OCI-M1 (cell line): ENCODE data around the gene ACOT11.
A peak's percentile ranks its signal among the peaks of the same experiment; 100 is the strongest.
"Not testable (repeated sequence)": the region's sequence is repeated elsewhere in the genome, so short reads cannot be mapped to it uniquely, and the experiment has no call there.

Experiments used
- DNase-seq: peaks from one replicate; lab custom pipeline; 2025; lab: John Stamatoyannopoulos, UW

ACOT11 gene

DNA sequence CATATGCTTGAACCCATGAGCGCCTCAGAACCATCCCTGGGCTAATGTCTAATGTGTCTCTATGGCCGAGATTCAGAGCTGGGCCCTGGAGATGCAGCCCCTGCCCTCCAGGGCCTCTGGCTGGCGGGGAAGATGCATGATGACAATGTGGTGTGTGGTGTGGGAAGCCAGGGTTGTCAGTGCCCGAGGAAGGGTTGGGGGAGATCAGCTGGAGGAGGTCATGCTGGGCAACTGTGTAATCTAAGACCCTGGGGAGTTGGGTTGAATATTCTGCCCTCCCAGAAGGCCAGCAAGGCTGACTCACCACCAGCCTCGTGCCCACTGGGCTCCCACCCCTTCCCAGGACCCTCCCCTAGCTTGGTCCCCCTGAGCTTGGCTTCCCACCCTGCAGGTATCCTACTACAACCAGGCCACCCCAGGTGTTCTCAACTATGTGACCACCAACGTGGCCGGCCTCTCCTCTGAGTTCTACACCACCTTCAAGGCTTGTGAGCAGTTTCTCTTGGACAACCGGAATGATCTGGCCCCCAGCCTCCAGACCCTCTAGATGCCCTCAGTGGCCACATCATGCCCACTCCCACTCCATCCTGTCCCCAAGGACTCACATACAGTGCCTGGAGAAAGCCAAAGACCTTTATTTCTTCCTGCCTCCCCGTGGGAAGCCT is 60.7 kb downstream of the ACOT11 start:
- DNase-seq: no peak

DNA sequence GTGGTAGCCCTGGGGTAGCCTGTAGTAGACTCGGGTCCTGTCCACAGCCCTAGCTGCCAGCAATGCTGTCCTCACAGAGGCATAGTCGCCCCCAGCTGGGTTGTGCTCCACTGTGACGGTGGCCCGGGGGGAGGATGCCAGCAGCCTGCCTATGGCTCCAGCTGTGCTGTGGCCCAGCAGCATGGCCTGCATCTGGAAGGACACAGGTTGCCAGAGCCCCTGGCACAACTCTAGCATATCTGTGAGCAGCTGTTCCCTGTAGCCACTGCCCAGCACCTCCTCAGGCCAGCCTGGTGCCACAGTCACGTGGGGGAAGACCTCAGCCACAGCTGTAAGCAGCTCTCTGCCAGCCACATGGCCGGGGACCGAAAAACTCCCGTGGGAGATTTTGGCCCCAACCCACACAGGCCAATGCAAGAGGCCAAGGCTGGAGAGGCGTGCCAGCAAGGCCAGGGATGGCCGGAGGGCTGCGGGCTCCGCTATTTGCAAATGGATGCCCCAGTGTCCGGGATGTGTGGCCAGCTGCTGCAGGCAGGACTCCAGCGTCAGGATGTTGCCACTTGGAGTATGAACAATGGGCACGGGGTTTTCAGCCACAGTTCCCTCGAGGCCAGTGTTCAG is 61.4 kb downstream of the ACOT11 start:
- no peak for DNase-seq

DNA sequence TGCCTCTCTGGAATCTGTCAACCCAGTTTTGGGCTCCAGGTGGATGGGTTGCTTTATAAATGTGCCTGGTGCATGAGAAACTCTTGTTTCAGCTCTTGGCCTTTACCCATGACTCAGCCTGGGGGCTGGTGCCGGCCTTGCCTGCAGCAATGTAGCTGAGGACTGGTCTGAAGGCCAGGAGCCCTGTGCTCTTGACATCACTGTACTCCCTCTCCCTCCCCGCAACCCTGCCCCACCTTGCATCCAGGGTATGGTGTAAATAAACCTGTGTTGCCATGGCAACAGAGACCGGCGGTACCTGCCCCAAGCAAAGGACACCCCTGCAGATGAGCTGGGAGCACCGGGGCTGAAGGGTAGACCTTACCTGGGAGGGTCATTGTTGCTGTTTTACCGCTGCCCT is 62.0 kb downstream of the ACOT11 start:
- DNase-seq: no peak

DNA sequence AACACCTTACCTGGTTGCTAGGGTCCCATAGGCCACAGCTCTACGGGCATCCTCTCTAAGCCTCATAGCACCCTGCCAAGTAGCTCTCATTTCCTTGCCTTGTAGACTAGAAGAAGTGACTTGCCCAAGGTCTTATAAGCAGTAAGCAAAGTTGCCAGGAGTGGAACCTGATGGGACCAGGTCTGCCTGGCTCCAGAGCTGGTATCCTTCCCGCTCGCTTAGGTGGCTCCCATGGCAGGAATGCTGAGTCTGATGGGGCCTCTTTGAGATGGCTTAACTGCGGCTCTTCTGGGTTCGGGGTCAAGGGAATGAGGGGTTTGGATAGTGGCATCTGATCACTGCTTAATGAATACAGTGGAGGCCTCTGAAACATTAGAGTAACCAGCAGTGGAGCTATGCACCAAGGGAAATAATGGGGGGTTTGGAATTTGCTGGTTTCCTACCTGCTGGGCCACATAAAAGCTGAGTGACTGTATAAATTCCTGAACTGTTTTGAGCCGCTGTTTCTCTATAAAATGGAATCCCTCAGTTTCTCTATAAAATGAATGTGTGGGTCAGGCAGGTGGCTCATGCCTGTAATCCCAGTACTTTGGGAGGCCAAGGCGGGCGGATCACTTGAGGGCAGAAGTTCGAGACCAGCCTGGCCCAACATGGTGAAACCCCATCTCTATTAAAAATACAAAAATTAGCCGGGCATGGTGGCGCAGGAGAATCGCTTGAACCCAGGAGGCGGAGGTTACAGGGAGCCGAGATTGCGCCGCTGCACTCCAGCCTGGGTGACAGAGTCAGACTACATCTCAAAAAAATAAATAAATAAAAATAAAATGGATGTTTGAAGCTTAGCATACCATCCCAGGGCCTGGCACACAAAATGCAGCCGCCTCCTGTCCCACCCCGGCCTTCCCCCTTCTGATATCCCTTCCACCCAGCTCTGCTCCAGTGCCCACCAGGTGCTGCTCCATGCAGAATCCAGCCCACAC is 62.9 kb downstream of the ACOT11 start:
- DNase-seq: no peak

DNA sequence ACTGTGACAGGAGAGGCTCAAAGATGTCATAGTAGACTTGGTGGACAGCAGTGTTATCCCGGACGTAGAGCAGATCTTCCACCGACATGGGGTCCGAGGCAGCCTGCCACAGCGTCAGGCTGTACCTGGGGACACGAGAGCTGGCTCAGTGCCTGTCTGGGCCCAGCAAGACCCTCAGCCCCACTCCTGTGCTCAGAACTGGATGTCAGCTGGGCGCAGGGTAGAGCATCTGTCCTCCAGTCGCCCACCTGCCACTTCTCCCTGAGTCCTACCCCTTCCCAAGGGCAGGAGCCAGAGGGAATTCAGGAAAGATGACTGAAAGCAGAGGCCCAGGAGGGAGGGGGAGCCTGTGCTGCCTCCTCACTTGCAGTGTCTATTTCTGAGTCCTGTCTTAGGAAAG is 63.6 kb downstream of the ACOT11 start:
- no peak for DNase-seq

DNA sequence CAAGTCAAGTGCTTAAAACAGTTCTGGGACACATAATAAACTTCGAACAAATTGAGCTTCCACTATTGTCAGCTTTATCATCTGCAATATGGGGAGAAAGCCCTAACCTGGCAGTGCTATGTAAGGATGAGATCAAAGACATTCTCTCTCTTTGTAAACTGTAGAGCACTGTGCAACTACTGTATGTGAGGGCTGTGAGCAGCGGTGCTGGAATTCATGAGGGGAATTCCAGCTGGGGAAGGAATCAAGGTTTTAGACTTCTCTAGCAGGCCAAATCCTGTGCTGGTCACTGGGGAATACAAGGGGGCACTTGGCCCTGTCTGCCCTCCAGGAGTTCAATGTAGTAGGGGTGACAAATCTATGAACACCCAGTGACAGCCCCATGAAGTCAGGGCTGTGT is 66.0 kb downstream of the ACOT11 start:
- no peak for DNase-seq

DNA sequence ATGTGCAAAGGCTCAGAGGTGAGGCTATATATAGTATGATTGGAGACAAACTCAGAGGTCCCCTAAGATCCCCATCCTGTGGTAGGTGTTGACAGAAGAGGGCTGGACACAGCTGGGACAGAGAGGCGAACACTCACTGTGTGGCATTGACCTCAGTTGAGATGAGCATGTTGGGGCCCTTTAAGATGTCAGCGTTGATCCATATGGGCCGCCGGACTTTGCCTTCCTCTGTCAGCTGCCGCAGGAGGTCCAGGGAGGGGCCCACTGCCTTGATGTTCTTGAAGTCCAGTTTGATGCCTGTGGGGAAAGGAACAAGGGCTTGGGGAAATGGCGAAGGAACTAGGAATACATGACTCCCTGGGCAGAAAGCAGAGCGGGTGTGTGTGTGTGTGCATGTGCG is 66.5 kb downstream of the ACOT11 start:
- no peak for DNase-seq

DNA sequence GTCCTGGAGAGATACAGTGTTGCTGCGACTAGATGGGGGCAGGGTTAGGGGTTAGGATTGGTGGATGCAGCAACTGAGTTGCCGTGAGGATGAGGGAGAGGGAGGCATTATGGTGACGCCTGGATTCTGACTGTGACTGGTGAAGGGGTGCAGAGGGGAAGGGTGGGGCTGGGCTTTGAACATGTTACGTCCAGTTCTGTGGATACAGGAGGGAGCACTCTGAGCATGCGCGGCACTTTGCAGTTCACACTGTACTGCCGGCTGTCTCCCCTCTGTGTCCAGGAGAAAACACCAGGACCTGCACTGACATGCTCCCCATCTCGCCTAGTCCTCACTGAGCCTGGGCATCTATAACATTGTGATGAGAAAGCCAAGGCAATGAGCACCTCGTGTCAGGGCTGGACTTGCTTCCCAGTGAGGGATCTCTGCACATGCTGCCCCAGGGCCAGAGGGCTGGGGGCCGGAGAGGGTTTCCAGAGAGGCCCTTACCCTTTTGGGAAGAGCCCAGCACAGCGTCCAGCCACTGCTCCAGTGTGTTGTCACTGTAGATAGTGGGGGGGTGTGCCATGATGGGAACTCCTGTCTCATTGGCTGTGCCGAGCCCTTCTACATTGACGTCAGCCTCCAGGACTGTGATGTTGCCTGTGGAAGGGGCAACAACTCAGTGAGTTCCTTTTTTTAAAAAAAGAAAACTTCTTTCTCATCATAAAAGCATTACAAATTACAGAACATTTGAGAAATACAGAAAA is 67.7 kb downstream of the ACOT11 start:
- DNase-seq: no peak

DNA sequence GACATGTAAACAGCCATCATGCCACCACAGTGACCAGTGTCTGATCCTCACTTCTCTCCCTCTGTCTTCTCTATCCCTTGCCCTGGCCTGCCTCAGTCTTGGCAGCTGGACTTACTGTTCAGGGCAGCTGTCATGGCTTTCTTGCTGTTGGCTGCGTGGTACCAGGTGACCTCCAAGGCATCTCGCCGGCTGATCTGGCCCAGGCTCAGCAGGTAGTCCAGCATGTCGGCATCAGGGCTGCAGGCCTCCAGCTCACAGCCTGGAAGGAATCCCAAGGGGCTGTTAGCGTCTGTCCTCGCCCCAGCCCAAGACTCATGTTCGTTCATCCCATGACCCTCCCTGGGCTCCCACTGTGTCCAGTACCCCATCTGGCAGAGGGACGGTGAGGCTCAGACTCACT is 71.7 kb downstream of the ACOT11 start:
- DNase-seq: no peak

DNA sequence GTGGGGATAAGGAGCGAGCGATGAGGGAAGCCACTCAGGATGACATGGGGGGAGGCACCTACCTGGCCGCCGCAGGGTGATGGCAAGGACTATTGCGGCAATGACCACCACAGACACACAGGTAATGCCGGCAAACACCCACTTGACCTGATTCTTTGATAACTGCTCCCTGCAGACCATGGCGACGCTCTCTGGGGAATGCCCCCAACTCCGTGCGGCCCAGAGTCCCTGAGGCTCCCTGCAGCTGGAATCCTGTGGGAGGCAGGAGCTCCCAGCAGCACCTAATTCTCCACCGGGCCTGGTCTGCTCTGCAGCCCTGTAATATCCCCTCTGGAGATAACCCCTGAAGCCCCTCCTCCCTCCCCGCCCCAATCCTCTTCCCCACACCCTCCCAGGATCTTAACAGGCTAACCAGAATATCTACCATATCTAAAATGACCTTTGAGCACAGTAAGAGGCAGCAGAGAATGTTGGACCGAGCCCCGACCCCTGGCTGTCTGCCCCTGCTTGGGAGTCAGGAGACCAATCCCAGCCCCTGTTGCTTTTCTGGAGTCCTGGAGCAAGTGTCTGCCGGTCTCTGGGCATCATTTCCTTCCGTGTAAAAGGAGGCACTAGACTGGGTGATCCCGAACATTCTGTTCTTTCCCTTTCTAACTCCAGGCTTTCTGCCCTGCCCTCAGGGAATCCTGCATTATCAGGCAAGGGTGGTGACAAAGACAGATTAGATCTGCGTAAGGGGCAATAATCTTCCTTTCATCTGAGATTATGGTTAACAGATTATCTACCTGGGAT is 75.4 kb downstream of the ACOT11 start, which contains the start of gene FAM151A:
FAM151A (minus strand) TSS at position 310 of the 792 bp plus-strand sequence; CDS start at position 180, 130 bp downstream.
- DNase-seq: no peak

DNA sequence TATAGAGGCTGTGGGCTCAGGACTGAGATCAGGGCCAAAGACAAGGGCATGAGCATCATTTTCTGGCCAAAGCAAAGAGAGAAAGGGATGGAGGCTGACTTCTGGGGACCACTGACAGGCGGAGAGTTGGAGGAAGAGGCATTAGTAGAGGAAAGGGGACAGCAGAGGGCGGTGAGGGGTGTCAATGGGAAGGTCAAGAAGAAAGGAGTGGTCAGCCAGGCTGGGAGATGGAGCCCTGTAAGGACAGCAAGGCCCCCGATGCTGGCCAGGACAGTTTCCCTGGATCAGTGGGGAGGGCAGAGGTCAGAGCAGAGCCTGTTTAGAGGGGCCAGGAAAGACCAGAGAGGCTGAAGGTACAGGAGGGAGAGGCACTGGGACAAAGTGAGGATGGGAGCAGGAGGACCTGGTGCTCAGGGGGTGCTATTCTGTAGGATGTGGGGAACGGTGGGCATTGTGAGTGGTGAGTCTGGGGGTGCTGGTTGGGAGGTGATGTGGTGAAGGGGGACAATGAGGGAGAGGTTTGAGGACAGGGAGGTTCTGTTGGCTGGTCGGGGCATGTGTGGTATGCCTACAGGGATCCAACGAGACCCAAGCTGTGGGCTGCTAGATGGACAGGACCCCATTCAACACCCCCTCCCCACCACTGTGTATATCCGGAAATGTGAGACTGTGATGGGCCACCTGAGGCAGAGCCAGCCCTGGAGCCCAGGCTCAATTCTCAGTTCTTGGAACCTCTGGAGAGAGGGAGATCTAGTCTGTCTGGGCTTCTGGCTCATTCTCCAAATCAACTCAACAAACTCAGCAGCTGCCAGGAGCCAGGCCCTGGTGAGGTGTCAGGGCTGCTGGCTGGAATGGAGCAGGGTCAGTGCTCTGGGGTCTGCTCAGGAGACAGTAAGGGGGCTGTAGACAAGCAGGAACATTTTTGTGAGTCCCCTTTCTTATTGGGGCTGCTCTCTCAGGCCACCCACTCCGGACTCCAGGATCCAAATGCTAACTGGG is 76.7 kb downstream of the ACOT11 start:
- no peak for DNase-seq

DNA sequence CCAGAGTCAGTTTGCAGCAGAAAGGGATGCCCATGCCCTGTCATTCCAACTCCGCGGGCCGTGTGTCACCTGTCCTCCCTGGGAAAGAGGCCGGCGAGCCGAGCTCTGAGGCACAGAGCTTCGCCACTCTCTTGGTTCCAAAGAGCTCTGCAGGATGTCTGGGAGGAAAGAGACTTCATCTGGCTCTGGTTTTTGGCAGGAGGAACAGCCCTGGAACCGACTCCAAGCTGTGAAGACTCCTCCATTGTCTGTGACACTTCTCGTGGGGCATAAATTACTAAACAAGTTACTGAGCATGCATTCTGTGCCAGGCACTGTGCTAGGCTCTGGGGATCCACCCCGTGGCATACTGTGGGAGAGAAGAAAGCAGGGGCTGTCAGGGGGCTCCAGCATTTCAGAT is 79.2 kb downstream of the ACOT11 start:
- DNase-seq: no peak

DNA sequence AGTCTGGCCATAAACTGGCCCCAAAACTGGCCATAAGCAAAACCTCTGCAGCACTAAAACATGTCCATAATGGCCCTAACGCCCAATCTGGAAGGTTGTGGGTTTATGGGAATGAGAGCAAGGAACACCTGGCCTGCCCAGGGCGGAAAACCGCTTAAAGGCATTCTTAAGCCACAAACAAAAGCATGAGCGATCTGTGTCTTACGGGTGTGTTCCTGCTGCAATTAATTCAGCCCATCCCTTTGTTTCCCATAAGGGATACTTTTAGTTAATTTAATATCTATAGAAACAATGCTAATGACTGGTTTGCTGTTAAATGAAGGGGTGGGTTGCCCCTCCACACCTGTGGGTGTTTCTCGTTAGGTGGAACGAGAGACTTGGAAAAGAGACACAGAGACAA is 87.8 kb downstream of the ACOT11 start:
- not testable (repeated sequence) for DNase-seq

DNA sequence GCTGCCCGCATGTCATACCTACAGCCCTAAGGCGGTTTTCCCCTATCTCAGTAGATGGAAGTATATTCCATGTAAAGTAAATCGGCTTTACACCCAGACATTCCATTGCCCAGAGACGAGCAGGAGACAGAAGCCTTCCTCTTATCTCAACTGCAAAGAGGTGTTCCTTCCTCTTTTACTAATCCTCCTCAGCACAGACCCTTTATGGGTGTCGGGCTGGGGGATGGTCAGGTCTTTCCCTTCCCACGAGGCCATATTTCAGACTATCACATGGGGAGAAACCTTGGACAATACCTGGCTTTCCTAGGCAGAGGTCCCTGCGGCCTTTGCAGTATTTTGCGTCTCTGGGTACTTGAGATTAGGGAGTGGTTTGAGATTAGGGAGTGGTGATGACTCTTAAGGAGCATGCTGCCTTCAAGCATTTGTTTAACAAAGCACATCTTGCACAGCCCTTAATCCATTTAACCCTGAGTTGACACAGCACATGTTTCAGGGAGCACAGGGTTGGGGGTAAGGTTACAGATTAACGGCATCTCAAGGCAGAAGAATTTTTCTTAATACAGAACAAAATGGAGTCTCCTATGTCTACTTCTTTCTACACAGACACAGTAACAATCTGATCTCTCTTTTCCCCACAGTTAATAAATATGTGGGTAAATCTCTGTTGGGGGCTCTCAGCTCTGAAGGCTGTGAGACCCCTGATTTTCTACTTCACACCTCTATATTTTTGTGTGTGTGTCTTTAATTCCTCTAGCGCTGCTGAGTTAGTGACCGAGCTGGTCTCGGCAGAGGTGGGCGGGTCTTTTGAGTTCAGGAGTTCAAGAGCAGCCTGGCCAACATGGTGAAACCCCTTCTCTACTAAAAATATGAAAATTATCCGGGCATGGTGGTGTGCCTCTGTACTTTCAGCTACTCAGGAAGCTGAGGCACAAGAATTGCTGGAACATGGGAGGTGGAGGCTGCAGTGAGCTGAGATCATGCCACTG is 88.7 kb downstream of the ACOT11 start:
- DNase-seq: peak; percentile 77

DNA sequence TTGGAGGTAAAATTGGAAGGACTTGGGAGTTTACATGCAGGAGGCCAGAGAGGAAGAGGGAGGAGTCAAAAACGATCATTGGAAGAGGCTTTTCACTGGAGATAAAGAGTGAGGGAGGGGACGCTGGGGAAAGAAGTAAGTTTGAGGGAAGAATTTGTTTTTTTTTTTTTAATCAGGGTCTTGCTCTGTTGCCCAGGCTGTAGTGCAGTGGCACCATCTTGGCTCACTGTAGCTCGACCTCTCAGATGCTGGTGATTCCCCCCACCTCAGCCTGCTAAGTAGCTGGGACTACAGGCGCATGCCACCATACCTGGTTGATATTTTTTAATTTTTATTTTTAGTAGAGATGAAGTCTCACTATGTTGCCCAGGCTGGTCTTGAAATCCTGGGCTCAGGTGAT is 92.3 kb downstream of the ACOT11 start:
- DNase-seq: no peak

DNA sequence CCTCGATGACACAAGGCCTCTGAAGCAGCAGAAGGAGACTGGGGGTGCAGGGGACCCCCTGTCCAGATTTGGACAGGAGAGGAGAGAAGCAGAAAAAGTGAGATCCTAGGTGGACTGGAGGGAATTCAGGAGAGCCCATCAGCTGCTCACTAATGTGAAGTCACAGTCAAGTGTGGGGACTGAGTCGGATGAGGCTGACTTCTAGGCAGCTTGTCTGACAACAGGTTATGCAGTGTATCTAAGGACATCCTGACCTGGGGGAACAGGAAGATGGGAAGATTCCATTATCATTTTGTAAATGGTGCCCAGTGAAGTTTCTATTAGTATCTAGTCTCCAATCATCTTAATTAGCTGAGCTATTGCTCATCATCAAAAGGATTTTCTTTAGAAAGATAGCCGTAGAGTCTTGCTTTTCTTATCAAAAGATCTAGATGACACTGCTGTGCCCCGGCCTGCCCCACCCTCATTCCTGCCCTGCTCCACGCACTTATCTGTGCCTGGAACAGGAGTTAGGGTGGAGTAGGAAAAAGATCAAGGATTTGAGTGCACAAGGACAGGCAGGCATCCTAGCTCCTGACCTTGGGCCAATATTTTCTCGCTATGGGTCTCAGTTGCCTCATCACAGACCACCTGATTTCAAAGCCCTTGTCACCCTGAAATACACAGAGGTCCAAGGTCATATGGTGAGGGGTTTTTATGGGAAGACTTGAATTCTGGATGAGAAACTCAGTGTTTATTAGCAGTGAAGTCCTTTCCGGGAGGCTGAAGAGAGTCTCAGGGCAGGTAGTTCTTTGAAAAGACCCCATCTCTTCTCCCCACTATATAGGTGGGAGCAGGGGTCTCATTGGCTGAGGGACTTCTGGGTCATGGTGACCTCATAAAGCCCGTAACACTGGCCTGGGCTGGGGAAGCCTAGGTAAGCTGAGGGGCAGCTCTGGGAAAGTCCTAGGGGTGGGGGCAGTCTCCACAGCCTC is 93.1 kb downstream of the ACOT11 start, which contains the start of gene MROH7:
MROH7 (plus strand) TSS at position 924 of the 974 bp plus-strand sequence. CDS start 11,141 bp downstream, outside the sequence.
- no peak for DNase-seq

DNA sequence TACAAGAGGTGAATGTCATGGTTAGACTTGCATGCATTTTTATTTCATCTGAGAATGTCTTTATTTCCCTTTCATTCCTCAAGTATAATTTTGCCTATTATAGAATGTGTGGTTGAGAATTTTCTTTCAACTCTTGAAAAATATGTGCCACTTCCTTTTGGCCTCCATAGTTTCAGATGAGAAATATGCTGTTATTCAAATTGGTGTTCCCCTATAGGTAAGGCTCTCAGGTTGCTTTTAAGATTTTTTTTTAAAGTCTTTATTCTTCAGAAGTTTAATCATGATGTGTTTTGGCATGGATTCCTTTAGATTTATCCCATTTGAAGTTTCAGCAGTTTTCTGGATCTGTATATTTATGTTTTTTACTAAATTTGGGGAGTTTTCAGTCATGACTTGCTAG is 95.7 kb downstream of the ACOT11 start:
- peak; percentile 21 for DNase-seq
